ENCODE data around the gene RTN4R.
A peak's percentile ranks its signal among the peaks of the same experiment; 100 is the strongest.

RTN4R gene

DNA sequence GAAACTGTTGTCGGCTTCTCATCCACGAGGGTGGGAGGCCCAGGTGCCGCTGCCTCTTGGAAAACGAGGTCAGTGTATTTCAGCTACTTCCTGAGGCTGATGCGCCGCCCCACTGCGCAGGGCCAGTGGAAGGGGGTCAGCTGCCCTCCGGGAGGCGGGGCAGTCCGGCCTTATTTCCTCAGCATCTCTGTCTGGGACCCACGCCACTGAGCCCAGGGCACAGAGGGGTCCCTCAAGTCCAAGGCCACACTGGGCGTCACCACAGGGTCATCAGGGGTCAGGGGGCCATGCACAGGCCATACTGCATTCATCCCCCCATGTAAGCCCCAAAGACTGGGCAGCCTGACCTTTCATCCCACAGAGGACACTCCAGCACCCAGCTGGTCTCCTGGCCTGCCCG lies 12.1 kb downstream of the RTN4R start:
- DNase-seq: no peak

- DNase-seq: no peak
Observed at GRCh38 chr22:20254975-20255946, 12.9 kb downstream of the RTN4R start.

GRCh38 chr22:20253161-20253560 lies 15.0 kb downstream of the RTN4R start:
- no peak for DNase-seq

DNA sequence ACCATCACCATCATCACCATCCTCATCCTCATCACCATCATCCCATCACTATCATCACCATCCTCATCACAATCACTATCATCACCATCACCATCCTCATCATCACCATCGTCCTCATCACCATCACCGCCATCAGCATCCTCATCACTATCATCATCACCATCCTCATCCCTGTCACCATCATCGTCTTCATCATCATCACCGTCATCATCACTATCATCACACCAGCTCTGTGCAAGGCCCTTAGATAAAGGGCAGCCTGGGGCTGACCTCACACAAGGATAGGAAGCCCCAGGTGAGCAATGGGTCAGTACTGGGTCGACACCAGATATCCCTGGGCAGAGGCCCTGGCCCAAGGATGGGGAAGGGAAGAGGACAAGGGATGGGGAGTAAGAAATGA lies 16.1 kb downstream of the RTN4R start:
- no peak for DNase-seq

DNA sequence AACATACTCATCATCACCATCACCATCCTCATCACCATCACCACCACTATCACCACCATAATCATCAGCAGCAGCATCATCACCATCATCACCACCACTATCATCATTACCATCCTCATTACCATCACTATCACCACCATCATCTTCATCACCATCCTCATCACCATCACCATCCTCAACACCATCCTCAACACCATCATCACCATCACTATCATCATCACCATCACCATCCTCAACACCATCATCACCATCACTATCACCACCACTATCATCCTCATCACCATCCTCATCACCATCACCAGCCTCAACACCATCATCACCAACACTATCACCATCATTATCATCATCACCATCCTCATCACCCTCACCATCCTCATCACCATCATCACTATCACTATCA lies 16.6 kb downstream of the RTN4R start:
- no peak for DNase-seq

GRCh38 chr22:20249797-20250354 lies 18.2 kb downstream of the RTN4R start:
- peak; percentile 77 for DNase-seq

DNA sequence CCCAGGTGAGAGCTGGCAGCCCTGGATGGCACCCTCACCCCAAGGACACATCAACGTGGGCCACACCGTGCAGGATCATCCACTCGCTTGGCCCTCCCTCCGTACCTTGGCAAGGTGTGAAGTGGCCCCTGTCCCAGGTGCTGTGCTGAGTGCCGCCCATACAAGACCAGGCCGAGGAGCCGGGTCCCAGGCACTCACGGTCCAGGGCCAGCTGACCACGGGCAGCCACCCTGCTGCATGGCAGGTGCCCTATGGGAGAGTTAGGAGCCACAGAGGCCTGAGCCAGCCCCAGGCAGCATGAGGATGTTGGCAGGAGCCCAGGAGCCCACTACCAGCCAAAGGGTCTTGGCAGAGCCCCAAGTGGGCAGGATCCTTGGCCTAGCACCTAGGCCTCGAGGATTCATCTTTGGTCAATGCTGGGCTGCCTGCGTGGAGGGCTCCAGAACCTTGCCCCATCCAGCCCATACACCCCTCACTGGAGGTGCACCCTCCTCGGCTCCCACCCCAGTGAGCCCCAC lies 19.6 kb downstream of the RTN4R start:
- DNase-seq: no peak

DNA sequence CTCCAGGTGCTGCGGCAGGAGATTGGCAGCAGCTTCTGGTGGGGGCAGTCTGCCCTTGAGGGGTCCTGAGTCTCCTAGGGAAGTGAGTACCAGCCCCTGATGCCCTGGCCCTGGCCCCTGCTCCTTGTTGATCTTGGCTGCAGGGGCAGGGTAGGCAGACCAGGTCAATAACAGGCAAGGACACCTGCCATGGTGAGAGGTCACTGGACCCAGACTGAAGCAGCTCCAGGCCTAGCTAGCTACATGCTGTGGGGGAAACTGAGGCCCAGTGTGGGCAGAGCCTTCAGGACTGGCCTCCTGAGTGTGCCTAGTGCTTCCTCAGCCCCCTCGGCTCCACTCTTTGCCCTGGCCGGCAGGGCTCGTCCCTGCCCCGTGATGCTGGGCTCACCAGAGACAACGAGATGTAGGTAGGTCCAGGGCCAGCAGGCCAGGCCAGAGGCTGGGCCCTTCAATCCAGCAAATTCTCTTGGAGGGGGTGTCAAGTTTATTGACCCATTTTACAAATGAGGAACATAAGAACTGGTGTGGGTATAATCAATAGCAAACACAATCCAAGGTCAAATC lies 20.4 kb downstream of the RTN4R start:
- DNase-seq: no peak

DNA sequence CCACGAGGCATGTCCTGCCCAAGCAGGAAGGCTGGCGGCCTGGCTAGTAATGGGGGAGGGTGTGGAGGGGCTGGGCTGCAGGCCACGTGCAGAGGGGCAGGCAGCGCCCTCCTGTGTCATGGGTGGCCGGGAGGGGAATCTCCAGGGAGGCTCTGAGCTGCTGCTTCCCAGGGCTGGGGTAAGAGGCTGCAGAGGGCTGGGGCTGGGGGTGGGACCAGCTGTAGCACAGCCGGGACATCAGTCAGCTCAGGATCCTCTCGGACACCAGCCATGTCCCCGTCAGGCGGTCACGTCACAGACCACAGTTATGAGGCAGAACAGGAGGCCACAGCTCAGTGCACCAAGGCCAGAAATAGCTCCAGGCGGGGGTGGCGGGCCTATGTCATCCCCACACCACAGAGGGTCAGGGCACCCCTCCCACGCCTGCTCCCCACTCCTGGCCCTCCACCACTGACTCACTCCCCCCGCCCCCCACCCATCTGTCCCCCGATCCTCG lies 21.1 kb downstream of the RTN4R start:
- peak; percentile 73 for DNase-seq

- DNase-seq: no peak
Observed at GRCh38 chr22:20246368-20247009, 21.6 kb downstream of the RTN4R start.

- no peak for DNase-seq
Observed at GRCh38 chr22:20245577-20246367, 22.3 kb downstream of the RTN4R start.

DNA sequence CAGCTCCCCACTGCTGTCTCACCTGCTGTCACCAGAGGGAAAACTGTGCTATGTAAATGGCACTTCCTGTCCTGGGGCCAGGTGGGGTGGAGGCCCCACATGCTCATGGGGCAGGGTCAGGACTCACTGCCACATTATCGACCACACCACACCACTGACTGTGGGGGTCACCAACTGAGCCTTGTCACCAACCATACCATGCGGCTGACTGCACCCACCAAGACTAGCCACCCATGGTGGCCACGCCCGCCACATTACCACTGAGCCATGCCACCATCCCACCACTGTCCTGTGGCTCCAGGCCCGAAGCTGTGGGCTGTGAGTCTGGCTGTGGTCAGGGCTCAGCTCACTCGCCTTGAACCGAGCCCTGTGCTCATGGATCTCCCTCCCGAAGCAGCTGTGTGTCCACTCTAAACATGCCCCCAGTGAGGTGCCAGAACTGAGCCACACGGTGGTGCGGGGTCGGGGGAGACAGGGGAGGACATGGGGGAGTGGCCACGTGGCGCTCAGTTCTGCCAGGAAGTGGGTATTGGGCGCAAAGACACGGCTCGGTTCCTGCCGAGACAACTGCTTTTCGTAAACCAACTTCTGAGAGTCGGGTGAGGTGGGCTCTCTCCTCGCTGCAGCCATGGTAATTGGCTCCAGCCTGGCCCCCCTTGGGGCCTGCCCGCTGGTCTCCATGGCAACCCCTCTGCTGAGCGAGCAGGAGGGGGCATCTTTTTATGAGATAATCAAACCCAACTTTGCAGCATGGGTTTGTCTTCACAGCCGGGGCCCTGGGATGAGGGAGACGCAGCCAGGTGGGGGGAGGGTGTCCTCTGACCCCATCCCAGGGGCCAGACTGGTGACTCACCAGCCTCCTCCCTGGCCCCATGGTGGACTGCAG lies 23.2 kb downstream of the RTN4R start:
- no peak for DNase-seq

DNA sequence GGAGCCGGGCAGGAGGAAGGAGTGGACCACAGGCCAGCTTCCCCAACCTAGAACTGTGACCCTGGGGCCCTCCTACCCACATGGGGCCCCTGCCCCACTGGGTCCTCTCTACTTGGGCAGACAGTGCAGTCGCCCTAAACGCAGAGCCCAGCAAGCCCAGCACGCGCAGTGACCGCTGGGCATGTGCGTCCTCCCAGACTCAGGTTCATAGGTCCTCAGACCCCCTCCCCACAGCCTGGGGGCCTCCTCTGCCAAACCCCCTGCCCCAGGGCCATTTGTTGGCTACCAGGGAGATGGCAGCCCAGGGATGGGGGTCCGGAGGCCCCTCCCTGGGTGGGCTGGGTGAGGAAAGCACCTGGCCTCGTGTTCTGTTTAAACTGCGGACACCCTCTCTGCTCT lies 23.9 kb downstream of the RTN4R start:
- DNase-seq: no peak

GRCh38 chr22:20243537-20244249 lies 24.4 kb downstream of the RTN4R start:
- DNase-seq: peak; percentile 88

DNA sequence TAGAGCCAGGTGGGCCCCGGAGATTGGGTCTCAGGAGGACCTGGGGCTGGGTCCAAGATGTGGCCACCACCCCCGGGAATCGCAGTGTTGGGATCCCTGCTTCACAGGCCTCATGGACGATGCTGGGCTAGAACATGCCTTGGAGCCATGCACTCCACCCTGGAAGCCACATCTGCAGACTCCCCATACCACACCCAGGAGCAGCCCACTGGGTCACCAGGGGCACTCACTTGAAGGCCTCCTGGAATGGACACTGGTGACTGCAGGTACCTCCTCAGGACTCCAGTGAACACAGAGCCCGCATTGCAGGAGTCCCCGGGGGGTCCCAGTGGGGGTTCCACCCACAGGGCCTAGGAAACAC lies 25.0 kb downstream of the RTN4R start:
- no peak for DNase-seq

- no peak for DNase-seq
Observed at GRCh38 chr22:20242393-20243175, 25.5 kb downstream of the RTN4R start.

GRCh38 chr22:20241579-20242392 lies 26.3 kb downstream of the RTN4R start:
- DNase-seq: no peak

DNA sequence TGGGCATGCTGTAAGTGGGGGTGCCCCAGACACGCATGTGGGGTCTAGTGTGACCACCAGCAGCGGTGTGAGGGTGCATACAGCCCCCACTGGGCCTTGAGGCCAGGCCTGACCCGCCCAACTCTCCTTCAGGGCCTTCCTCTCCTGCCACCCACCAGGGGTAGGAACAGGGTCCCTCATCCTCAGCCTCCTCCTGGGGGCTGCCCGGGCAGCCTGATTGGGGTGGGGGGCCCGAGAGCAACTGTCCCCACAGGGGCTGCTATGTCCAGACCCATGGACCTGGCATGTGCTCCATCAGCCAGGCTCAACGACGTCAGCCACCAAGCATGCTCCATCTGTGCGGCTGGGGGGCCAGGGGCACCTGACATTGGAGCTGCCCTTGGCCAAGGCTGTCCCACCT lies 27.2 kb downstream of the RTN4R start:
- no peak for DNase-seq

DNA sequence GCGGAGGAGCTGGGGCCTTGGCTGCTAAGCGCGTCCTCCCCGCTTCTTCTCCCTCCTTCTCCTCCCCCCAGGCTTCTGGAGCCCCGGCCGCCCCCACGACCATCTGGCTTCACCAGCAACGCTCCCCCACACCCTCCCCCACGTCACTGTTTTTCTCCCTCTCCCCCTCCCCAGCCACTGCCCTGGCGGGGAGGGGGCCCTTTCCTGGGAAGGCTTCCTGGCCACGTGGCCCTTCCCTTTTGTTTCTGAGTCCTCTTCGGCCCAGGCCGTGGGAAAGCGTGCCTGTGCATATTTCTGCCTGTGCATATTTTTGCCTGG lies 27.7 kb downstream of the RTN4R start:
- peak; percentile 83 for DNase-seq
